HL-60 (cell line): Measurements from ENCODE around the gene TXNDC17.

Source experiments
- CTCF ChIP-seq: IDR thresholded peaks from one replicate; pipeline ENCODE4 v1.5.1; 2011; ENCODE audit warnings: low read length, control low read depth, inconsistent platforms; ENCODE audit not compliant: insufficient read depth
- GABPA ChIP-seq: IDR thresholded peaks from 2 replicates; pipeline ENCODE4 v1.6.1; 2012; ENCODE audit warnings: low read depth
- POLR2AphosphoS5 ChIP-seq: IDR thresholded peaks from 2 replicates; pipeline ENCODE4 v1.6.1; 2012; ENCODE audit warnings: low read depth
- SPI1 ChIP-seq: IDR thresholded peaks from 2 replicates; pipeline ENCODE4 v1.6.1; 2012; ENCODE audit warnings: low read depth, mild to moderate bottlenecking, borderline replicate concordance
- TF ChIP-seq, protein P1 (sequence below): IDR thresholded peaks from 2 replicates; pipeline ENCODE4 v1.6.1; 2012; ENCODE audit warnings: low read depth; ENCODE audit not compliant: insufficient replicate concordance

GRCh38 chr17:6676802-6677157 is 35.9 kb downstream of the TXNDC17 start:
- TF ChIP-seq POLR2AphosphoS5 (no peak), CTCF (no peak), GABPA (no peak), SPI1 (no peak)
- TF ChIP-seq, protein P1, sequence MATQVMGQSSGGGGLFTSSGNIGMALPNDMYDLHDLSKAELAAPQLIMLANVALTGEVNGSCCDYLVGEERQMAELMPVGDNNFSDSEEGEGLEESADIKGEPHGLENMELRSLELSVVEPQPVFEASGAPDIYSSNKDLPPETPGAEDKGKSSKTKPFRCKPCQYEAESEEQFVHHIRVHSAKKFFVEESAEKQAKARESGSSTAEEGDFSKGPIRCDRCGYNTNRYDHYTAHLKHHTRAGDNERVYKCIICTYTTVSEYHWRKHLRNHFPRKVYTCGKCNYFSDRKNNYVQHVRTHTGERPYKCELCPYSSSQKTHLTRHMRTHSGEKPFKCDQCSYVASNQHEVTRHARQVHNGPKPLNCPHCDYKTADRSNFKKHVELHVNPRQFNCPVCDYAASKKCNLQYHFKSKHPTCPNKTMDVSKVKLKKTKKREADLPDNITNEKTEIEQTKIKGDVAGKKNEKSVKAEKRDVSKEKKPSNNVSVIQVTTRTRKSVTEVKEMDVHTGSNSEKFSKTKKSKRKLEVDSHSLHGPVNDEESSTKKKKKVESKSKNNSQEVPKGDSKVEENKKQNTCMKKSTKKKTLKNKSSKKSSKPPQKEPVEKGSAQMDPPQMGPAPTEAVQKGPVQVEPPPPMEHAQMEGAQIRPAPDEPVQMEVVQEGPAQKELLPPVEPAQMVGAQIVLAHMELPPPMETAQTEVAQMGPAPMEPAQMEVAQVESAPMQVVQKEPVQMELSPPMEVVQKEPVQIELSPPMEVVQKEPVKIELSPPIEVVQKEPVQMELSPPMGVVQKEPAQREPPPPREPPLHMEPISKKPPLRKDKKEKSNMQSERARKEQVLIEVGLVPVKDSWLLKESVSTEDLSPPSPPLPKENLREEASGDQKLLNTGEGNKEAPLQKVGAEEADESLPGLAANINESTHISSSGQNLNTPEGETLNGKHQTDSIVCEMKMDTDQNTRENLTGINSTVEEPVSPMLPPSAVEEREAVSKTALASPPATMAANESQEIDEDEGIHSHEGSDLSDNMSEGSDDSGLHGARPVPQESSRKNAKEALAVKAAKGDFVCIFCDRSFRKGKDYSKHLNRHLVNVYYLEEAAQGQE: no peak
